Ramos (cell line): ENCODE results near the gene CNOT4.
"Not testable (repeated sequence)": the region's sequence is repeated elsewhere in the genome, so short reads cannot be mapped to it uniquely, and the experiment has no call there.

Experiments used
- in situ Hi-C: fragments of 300-500 bp; cut with MboI; formaldehyde crosslinking; loops from one replicate; pipeline ENCODE4 v1.14.3; 2022; ENCODE audit warnings: low sequenced_read_pairs; ENCODE audit not compliant: unreplicated experiment

CNOT4 gene

GRCh38 chr7:135459951-135460567, 49.8 kb downstream of the CNOT4 start:
- in situ Hi-C loops = no loop called here

- in situ Hi-C loops = no loop called here
Measured at GRCh38 chr7:135459076-135459475, 50.8 kb downstream of the CNOT4 start.

- in situ Hi-C loops = no loop called here
Measured at GRCh38 chr7:135454060-135454459, 55.8 kb downstream of the CNOT4 start.

- in situ Hi-C loops = no loop called here
Measured at GRCh38 chr7:135449436-135449835, 60.5 kb downstream of the CNOT4 start.

- in situ Hi-C loops = no loop called here
Measured at GRCh38 chr7:135448753-135449152, 61.1 kb downstream of the CNOT4 start.

GRCh38 chr7:135447748-135448147, 62.2 kb downstream of the CNOT4 start:
- in situ Hi-C loops = no loop called here

GRCh38 chr7:135445690-135446089, 64.2 kb downstream of the CNOT4 start:
- in situ Hi-C loops = no loop called here

- in situ Hi-C loops = not testable (repeated sequence)
Measured at GRCh38 chr7:135445266-135445665, 64.6 kb downstream of the CNOT4 start.

- in situ Hi-C loops = no loop called here
Measured at GRCh38 chr7:135441791-135442190, 68.1 kb downstream of the CNOT4 start.

GRCh38 chr7:135434047-135434446, 75.9 kb downstream of the CNOT4 start:
- in situ Hi-C loops = no loop called here

GRCh38 chr7:135430626-135431025, 79.3 kb downstream of the CNOT4 start:
- in situ Hi-C loops = no loop called here

GRCh38 chr7:135428879-135429278, 81.0 kb downstream of the CNOT4 start:
- in situ Hi-C loops = no loop called here

GRCh38 chr7:135428011-135428410, 81.9 kb downstream of the CNOT4 start:
- in situ Hi-C loops = no loop called here

GRCh38 chr7:135427166-135427565, 82.7 kb downstream of the CNOT4 start:
- in situ Hi-C loops = no loop called here

- in situ Hi-C loops = no loop called here
Measured at GRCh38 chr7:135425036-135425435, 84.9 kb downstream of the CNOT4 start.

GRCh38 chr7:135420786-135421185, 89.1 kb downstream of the CNOT4 start:
- in situ Hi-C loops = no loop called here

- in situ Hi-C loops = no loop called here
Measured at GRCh38 chr7:135416431-135416830, 93.5 kb downstream of the CNOT4 start.

- in situ Hi-C loops = no loop called here
Measured at GRCh38 chr7:135414850-135415439, 95.0 kb downstream of the CNOT4 start.

- in situ Hi-C loops = no loop called here
Measured at GRCh38 chr7:135414208-135414607, 95.7 kb downstream of the CNOT4 start.

GRCh38 chr7:135411098-135411497, 98.8 kb downstream of the CNOT4 start:
- in situ Hi-C loops = no loop called here

- in situ Hi-C loops = no loop called here
Measured at GRCh38 chr7:135410543-135410942, 99.4 kb downstream of the CNOT4 start.

GRCh38 chr7:135409845-135410542, 99.9 kb downstream of the CNOT4 start:
- in situ Hi-C loops = no loop called here
